ENCODE results near the gene ZNF644.
A peak's percentile ranks its signal among the peaks of the same experiment; 100 is the strongest.

Gene ZNF644

DNA sequence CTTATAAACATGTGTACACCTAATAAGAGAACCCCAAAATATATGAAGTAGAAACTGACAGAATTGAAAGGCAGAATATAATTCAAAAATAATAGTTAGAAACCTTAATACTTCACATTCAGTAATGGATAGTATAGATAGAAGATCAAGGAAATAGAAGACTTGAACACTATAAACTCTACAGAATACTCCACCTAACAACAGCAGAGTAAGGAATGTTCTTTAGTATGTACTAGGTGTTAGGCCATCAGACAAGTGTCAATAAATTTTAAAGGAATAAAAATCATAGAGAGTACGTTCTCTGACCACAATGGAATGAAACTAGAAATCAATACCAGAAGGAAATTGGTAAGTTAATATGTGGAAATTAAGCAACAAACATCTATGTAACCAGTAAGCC is 16.6 kb downstream of the ZNF644 start:
- TF ChIP-seq, protein P1, sequence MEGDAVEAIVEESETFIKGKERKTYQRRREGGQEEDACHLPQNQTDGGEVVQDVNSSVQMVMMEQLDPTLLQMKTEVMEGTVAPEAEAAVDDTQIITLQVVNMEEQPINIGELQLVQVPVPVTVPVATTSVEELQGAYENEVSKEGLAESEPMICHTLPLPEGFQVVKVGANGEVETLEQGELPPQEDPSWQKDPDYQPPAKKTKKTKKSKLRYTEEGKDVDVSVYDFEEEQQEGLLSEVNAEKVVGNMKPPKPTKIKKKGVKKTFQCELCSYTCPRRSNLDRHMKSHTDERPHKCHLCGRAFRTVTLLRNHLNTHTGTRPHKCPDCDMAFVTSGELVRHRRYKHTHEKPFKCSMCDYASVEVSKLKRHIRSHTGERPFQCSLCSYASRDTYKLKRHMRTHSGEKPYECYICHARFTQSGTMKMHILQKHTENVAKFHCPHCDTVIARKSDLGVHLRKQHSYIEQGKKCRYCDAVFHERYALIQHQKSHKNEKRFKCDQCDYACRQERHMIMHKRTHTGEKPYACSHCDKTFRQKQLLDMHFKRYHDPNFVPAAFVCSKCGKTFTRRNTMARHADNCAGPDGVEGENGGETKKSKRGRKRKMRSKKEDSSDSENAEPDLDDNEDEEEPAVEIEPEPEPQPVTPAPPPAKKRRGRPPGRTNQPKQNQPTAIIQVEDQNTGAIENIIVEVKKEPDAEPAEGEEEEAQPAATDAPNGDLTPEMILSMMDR (IDR thresholded peaks at IDR 0.05; ENCODE audit: insufficient read depth, low read depth, low read length, missing control alignments): no peak

DNA sequence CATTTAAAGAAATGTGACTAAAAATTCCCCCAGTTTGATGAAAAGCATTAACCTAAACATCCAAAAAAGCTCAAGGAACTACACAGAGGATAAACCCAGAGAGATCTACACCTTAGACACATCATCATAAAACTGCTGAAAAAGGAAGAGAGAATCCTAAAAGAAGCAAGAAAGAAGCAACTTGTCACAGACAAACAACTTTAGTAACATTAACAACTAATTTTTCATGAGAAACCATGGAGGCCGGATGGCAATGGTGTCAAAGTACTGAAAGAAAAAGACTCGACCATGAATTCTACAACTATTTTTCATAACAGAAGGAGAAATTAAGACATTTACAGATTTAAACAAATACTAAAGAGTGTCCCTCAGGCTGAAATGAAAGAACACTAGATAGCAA is 17.7 kb downstream of the ZNF644 start:
- TF ChIP-seq, protein P1 (IDR thresholded peaks at IDR 0.05; ENCODE audit: insufficient read depth, low read depth, low read length, missing control alignments): no peak
- no peak overlapping the region for H3K4me3 ChIP-seq (ENCODE audit: low read length)
- no peak for DNase-seq (ENCODE audit: low read depth)

More for the DNA sequence above, 16.6 kb downstream of the ZNF644 start:
- no peak for DNase-seq (ENCODE audit: low read depth)
- H3K4me3 ChIP-seq (ENCODE audit: low read length): no peak overlapping the region

DNA sequence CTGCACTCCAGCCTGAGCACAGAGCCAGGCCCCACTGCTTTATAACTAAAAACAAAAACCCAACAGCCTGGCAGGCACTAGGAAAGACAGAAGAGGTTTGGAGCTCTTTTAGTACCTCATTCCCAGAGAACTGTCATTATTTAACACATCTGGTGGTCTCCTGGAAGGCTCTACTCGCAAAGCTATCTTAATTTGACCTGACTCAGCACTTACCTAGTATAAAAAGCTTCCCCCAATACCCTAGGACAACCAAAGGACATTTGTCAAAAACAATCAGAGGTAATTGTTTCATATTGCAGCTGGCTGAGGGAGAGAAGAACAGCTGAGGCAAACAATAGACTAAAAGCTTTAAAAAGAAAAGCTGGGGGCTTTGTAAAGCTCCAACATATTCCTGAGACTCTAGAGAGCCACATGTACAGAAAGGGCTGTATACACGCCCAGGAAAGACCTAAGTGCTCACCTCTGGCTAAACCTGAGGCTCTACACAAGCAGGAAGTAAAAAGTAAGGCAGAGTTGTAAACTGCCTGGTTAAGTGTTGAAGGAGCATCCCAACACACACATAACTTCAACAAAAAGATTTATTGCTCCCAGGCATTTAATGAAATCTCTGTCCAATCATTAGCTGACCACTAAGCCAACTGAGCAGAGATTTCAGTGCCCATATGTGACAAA is 25.0 kb downstream of the ZNF644 start:
- no peak for DNase-seq (ENCODE audit: low read depth)
- TF ChIP-seq, protein P1 (IDR thresholded peaks at IDR 0.05; ENCODE audit: insufficient read depth, low read depth, low read length, missing control alignments): no peak
- no peak overlapping the region for H3K4me3 ChIP-seq (ENCODE audit: low read length)

DNA sequence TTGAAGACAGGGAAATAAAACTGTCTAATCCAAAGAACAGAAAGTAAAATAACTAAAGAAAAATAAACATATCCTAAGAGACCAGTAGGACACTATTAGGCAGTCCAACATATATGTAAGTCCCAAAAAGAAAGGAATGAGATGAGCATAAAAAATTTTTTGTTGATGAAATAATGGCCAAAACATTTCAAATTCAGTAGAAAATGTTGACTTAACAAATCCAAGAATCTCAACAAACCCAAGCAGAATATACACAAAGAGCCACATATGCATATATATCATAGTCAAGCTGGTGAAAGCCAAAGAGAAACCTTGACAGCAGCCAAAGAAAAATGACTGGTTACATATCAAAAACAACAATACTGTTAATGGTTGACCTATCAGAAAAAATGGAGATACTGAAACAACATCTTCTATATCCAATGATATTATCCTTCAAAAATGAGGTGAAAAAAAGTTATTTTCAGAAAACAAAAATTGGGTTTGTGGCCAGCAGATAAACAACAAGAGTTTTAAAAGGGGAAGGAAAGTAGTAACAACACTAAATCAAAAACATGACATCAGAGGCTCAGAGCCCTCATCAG is 26.4 kb downstream of the ZNF644 start:
- TF ChIP-seq, protein P1 (IDR thresholded peaks at IDR 0.05; ENCODE audit: insufficient read depth, low read depth, low read length, missing control alignments): no peak
- no peak overlapping the region for H3K4me3 ChIP-seq (ENCODE audit: low read length)
- DNase-seq (ENCODE audit: low read depth): no peak

DNA sequence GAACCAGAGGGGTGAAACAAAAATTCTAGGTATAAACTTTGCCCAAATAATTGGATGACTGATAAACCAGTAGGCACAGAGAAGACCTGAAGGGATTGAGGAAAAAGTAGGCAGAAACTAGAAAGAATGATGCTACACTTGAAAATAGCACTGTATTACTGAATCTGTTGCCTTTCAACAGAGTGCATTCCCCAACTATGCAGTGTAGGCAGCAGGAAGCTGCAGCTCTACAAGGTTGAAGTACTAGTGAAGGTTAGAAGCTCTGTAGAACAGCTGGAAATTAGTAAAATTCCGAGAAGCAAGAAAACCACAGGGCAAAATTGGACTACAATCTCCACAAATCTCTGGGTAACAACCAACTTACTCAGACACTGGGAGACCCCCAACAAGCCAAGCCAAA is 27.4 kb downstream of the ZNF644 start:
- no peak overlapping the region for H3K4me3 ChIP-seq (ENCODE audit: low read length)
- DNase-seq (ENCODE audit: low read depth): no peak
- TF ChIP-seq, protein P1 (IDR thresholded peaks at IDR 0.05; ENCODE audit: insufficient read depth, low read depth, low read length, missing control alignments): no peak

DNA sequence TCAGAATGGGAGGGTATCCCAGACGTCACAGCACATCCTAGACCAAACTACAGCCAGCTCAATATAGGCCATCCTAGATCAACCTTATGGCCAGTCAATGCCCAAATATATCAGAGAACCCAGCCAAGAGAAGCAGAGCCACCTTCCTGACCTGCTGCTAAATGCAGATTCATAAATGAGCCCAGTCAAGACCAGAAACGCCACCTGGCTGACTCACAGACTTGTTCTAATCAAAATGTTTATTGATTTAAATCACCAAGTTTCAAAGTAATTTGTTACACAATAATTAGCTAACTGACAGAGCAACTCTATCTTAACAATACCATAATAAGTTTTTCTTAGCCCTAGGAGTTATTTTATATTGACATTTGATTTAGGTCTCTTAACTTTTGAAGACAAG is 28.6 kb downstream of the ZNF644 start:
- no peak overlapping the region for H3K4me3 ChIP-seq (ENCODE audit: low read length)
- DNase-seq (ENCODE audit: low read depth): peak; percentile 44
- TF ChIP-seq, protein P1 (IDR thresholded peaks at IDR 0.05; ENCODE audit: insufficient read depth, low read depth, low read length, missing control alignments): no peak

DNA sequence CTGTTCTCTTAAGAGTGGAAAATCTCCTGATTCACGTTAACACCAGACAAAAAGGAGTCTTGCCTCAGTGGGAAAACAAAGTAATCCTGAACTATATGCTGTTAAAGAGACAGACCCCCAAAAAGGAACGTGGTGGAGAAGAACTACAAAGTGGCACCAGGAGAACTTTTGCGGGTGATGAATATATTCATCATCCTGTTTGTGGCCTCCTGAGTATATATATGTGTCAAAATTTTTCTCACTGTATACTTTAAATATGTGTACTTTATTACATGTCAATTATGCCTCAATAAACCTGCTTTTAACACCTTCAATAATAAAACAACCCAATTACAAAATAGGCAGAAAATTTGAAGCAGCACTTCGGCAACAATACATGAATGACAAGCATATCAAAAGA is 31.1 kb downstream of the ZNF644 start:
- no peak for DNase-seq (ENCODE audit: low read depth)
- H3K4me3 ChIP-seq (ENCODE audit: low read length): no peak overlapping the region
- TF ChIP-seq, protein P1 (IDR thresholded peaks at IDR 0.05; ENCODE audit: insufficient read depth, low read depth, low read length, missing control alignments): no peak

Measured in epithelial cell of esophagus (primary cell).